GM21360 (cell line): ENCODE measurements around the gene GPD2.
"Not testable (repeated sequence)": the region's sequence is repeated elsewhere in the genome, so short reads cannot be mapped to it uniquely, and the experiment has no call there.

Experiments
- ATAC-seq: cut with Tn5 transposase; IDR thresholded peaks from one replicate; pipeline ENCODE4 v1.9.1; 2021; ENCODE audit warnings: mild to moderate bottlenecking, moderate library complexity; ENCODE audit not compliant: unreplicated experiment

The GPD2 gene

GRCh38 chr2:156473445-156473844 is 37.3 kb downstream of the GPD2 start:
- no peak for ATAC-seq

GRCh38 chr2:156474401-156474800 is 38.2 kb downstream of the GPD2 start:
- no peak for ATAC-seq

- ATAC-seq: peak; percentile 54
These were observed 40.1 kb downstream of the GPD2 start for GRCh38 chr2:156476021-156476849.

- ATAC-seq: peak; percentile 89
These were observed 40.6 kb downstream of the GPD2 start for GRCh38 chr2:156476850-156477206.

DNA sequence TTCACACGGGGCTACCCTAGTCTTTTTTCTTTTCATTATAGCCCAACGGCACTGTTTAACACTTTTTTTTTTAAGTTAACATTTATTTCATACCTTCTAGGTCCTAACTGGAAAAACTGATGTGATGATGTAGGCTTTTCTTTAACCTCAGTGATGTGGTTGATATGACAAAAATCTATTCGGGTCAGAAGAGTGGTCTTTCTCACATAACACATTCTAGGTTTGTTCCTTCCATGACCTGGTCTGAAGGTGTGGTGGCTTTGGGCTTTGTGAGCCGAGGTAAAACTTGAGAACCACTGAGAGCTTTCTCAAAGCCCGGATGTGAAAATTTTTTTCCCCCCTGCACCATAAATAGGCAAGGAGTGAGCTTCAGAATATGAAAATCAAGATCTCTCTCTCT is 44.2 kb downstream of the GPD2 start:
- ATAC-seq: no peak

- no peak for ATAC-seq
These were observed 45.1 kb downstream of the GPD2 start for GRCh38 chr2:156481312-156481711.

DNA sequence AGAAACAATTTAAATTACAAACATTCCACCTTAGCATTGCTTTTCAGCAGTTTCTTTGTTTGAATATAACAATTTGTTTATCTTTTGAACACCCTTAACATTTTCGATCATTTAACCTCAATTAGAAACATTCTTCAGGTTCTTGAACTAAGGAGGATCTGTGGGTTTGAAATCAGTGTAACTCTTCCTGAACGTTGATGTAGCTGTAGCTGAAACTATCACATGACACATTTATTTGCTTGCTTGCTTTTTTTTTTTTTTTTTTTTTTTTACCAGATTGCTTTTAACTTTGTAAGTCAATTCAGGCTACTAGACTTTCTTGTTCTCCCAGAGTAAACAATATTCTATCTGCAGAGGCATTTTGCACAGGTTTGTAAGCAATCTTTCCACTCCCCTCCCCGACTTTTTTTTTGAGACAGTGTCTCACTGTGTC is 47.6 kb downstream of the GPD2 start:
- no peak for ATAC-seq

GRCh38 chr2:156486147-156486546 is 50.0 kb downstream of the GPD2 start:
- no peak for ATAC-seq

GRCh38 chr2:156486614-156487013 is 50.4 kb downstream of the GPD2 start:
- ATAC-seq: no peak

DNA sequence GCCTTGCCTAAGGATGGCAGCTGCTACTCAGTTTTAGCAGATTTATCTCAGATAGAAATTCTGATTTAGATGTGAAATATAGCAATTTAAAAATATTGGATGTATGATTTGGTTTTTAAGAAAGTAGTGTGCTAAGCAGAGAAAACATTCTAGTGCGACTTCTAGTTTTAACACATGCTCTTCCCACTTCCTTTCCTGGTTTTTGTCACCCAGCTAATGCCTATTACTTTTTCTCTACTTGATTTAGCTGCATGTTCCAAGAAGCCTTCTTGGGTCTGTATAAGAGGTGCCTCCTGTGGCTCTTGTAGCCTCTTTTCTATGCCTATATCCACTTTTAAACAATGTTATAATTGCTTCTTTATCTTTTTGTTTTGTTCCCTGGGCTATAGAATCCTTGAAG is 53.0 kb downstream of the GPD2 start:
- ATAC-seq: no peak

DNA sequence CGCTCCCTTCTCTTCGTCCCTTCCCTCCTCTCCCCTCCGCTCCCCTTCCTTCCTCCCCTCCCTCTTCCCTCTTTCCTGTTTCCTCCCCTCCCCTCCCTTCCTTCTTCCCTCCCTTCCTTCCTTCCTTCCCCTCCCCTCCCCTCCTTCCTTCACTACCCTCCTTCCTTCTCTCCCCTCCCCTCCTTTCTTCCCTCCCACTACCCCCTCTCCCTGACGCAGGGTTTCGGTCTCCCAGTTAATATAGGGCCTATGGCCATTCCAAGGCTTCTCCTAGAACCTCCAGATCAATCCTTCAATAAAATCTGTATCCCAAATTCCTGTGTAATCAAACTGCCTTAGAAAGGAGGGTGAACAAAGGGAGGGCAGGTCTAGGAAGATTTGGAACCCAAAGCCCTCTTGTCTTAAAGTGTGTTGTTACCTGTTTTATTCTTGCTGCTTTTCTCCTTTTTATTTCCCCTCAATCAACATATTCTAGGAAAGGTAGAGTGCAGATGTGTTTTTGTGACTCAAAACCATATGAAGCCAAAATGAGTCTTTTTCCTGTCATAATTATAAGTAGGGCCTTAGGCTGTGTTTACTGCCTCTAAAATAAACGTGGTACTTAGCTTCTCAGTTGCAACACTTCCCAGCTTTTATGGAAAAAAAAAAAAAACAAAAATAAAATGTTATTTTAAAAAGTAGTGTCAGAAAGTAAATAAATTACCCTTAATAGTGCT is 53.7 kb downstream of the GPD2 start:
- ATAC-seq: no peak

- ATAC-seq: no peak
These were observed 54.3 kb downstream of the GPD2 start for GRCh38 chr2:156490466-156490840.

DNA sequence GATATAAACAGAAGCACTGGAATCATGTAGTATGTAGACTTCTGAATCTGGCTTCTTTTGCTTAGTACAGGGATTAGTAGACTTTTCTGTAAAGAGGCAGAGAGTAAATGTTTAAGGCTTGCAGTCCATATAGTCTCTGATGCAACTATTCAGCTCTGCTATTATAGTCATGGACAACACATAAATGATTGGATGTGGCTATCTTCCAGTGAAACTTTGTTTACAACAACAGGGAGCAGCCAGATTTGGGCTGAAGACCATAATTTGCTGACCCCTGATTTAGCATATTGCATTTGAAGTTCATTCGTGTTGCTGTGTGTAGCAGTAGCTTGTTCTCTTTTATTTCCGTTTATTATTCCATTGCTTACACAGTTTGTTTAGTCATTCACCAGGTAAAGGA is 55.0 kb downstream of the GPD2 start:
- no peak for ATAC-seq

GRCh38 chr2:156492979-156493378 is 56.8 kb downstream of the GPD2 start:
- ATAC-seq: no peak

DNA sequence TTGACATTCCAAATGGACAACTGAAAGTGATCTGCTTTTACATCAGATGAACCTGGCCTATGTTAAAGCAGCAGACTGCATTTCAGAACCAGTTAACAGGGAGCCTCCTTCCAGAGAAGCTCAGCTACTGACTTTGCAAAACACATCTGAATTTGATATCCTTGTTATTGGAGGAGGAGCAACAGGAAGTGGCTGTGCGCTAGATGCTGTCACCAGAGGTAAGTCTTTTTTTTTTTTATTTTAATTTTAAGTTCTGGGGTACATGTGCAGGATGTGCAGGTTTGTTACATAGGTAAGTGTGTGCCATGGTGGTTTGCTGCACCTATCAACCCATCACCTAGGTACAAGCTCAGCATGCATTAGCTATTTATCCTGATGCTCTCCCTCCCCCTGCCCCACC is 59.8 kb downstream of the GPD2 start:
- not testable (repeated sequence) for ATAC-seq

GRCh38 chr2:156505696-156506095 is 69.5 kb downstream of the GPD2 start:
- no peak for ATAC-seq

DNA sequence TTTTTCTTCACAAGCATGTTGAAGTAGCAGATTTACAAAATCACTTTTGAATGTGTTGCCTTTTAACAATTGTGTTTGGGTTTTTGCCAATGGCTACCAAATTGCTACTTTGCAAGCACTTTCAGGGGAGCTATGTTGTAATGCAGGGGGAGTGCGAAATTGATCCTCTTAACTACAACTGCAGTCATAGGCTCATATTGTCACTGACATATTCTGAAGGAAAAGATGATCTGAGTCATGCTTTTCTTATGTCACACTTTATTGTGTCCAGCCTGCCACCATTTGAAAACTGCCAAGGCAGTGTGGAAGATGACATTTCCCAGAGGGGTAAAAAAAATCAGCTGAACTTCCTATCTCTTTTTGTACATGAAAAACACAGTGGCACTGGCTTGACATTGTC is 74.9 kb downstream of the GPD2 start:
- ATAC-seq: no peak

DNA sequence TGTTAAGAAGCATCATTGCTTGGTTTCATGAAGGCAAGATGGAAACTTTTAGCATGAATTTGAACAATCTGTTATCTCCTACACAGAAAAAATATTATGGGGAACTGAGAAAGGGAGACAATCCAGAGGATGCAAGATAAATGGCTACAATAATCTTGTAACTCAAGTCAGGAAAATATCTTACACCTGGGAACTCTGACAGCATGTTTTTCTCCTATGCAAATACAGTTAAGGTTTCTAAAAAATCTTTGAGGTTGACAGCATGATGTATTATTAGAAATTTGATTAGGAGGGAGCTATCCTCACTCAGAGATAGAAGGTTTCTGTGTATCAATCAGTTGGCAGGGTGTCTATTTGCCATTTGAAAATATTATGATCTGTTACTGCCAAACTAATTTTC is 75.6 kb downstream of the GPD2 start:
- ATAC-seq: no peak

DNA sequence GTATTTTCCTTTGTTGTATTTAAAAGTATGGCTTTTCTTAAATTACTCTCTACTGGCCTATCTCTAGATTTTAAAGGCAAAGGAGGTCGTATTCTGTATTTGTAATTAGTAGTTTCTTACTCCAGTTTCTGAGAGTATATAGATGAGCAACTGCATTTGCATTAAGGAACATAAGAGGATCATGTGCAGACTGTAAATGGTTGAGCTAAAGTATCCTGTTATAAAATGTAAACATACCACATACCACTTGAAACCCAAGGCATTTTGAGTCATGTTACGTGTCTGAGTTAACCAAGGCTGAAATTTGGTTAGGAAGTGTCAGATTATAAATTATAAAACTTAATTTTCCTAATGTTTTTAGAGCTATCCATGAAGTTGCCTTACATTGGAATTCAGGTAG is 76.3 kb downstream of the GPD2 start:
- no peak for ATAC-seq

DNA sequence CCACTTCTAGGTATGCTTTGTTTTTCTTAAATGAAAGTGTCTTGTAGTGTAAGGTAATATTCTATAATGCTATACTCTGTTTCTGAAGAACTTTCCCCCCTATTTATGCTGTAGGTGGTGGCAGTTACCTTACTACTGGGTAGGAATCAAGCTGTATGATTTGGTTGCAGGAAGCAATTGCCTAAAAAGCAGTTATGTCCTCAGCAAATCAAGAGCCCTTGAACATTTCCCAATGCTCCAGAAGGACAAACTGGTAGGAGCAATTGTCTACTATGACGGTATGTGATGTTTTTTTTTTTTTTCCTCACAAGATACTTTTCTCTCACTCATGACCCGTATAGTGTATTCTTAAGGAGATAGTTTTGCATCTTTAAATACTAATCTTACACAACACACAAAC is 77.0 kb downstream of the GPD2 start:
- no peak for ATAC-seq

DNA sequence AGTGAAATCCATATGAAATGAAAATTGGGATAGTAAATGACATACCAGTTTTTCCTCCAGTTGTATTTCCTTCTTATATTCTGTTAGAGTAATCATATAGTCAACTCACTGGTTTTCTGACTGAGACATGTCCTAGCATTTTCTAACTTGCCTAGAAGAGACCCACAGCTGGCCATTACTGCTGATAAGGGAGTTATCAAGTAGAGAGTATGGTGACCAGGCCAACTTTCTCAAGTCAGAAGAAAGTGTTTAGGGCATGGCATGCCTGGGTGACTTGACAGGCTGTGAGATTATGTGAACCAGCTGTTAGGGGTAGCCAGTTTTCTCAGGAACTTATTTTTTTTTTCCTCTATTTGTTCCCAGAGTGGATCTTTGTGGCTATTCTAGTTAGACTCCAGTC is 81.2 kb downstream of the GPD2 start:
- ATAC-seq: no peak

DNA sequence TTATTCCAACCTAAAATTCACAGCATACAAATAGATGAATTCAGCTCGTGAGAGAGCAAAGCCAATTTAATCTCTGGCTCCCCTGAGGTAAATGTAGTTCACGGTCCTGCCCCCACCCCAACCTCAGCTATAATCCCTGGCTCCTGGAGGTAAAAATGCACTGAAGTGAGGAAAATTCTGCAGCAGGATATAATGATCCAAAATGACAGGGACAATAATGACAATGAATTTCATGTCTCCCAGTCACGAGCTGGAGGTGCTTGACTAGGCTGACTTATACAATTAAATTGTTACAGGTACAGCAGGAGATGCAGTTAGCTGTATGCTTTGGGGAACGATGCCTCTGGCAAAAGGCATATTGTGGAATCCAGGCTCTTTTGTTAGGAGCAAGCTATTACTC is 82.0 kb downstream of the GPD2 start:
- no peak for ATAC-seq
